K562 (cell line): ENCODE data around the gene CACNB2.

Experiments used
- ILK ChIP-seq: fragments of 450-650 bp; IDR thresholded peaks from 2 replicates; pipeline ENCODE4 v1.6.1; 2016; ENCODE audit warnings: missing genetic modification characterization, low read depth, mild to moderate bottlenecking, missing compliant biosample characterization, moderate library complexity, borderline replicate concordance
- IRF2 ChIP-seq: sonication (generic); formaldehyde crosslinking; IDR thresholded peaks from 2 replicates; pipeline ENCODE4 v1.8.1; 2022; ENCODE audit warnings: mild to moderate bottlenecking, missing genetic modification reagents
- POLR2AphosphoS5 ChIP-seq: IDR thresholded peaks from 2 replicates; pipeline ENCODE4 v1.6.1; 2011; ENCODE audit warnings: mild to moderate bottlenecking, low read depth, low read length, moderate library complexity; ENCODE audit not compliant: control insufficient read depth, insufficient read depth
- TF ChIP-seq, protein P1 (sequence below): sonication (generic); formaldehyde crosslinking; IDR thresholded peaks from 2 replicates; pipeline ENCODE4 v1.9.0; 2022; ENCODE audit warnings: mild to moderate bottlenecking, missing genetic modification reagents
- TF ChIP-seq, protein P2 (sequence below), 2 experiments: fragments of 450-650 bp; formaldehyde crosslinking in 1 of 2; IDR thresholded peaks; 2 replicates each; pipeline versions ENCODE4 v1.4.0 to v1.6.1; 2014 to 2020; ENCODE audit warnings: mild to moderate bottlenecking in 2 of 2, borderline replicate concordance in 1 of 2, low read depth in 1 of 2

DNA sequence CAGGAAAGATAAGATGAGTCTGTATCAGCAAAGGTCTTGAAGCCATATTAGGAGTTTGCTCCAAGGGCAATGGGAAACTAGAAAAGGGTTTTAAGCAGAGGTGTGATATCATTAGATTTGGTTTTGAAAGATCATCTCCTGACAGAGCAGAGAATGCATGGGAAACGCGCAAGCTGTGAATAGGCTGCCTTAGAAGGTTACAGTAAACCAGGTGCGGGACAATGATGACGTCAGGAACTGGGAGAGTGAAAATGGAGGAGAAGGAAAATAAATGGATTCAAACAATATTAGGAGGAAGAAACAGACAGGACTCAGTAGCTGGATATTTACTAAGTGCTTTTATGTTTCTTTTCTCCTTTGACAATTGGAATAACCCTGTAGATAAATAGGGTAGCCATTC is 50.6 kb downstream of the CACNB2 start:
- TF ChIP-seq POLR2AphosphoS5, result no peak
- TF ChIP-seq, protein P1, sequence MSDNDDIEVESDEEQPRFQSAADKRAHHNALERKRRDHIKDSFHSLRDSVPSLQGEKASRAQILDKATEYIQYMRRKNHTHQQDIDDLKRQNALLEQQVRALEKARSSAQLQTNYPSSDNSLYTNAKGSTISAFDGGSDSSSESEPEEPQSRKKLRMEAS (CRISPR knock-in tag), result no peak
- no peak for TF ChIP-seq ILK (tag)
- TF ChIP-seq IRF2 (CRISPR knock-in tag), result no peak
- TF ChIP-seq, protein P2, sequence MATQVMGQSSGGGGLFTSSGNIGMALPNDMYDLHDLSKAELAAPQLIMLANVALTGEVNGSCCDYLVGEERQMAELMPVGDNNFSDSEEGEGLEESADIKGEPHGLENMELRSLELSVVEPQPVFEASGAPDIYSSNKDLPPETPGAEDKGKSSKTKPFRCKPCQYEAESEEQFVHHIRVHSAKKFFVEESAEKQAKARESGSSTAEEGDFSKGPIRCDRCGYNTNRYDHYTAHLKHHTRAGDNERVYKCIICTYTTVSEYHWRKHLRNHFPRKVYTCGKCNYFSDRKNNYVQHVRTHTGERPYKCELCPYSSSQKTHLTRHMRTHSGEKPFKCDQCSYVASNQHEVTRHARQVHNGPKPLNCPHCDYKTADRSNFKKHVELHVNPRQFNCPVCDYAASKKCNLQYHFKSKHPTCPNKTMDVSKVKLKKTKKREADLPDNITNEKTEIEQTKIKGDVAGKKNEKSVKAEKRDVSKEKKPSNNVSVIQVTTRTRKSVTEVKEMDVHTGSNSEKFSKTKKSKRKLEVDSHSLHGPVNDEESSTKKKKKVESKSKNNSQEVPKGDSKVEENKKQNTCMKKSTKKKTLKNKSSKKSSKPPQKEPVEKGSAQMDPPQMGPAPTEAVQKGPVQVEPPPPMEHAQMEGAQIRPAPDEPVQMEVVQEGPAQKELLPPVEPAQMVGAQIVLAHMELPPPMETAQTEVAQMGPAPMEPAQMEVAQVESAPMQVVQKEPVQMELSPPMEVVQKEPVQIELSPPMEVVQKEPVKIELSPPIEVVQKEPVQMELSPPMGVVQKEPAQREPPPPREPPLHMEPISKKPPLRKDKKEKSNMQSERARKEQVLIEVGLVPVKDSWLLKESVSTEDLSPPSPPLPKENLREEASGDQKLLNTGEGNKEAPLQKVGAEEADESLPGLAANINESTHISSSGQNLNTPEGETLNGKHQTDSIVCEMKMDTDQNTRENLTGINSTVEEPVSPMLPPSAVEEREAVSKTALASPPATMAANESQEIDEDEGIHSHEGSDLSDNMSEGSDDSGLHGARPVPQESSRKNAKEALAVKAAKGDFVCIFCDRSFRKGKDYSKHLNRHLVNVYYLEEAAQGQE (IDR thresholded peaks at IDR 0.05; ENCODE audit: borderline replicate concordance), result no peak
- TF ChIP-seq, protein P2 (CRISPR knock-in tag; IDR thresholded peaks at IDR 0.05; ENCODE audit: low read depth), result no peak
